GM18526 (cell line): ENCODE data around the gene MUC2.

Source experiments
- POLR2A ChIP-seq: IDR thresholded peaks from 3 replicates; pipeline ENCODE4 v1.6.1; 2011; ENCODE audit not compliant: insufficient read length; ENCODE audit errors: extremely low read depth

The MUC2 gene

GRCh38 chr11:1090600-1091331, 16.1 kb downstream of the MUC2 start:
- TF ChIP-seq POLR2A, result no peak

GRCh38 chr11:1091332-1092083, 16.8 kb downstream of the MUC2 start:
- TF ChIP-seq POLR2A, result no peak

- no peak for TF ChIP-seq POLR2A
Measured at GRCh38 chr11:1092145-1092670, 17.5 kb downstream of the MUC2 start.

- TF ChIP-seq POLR2A, result no peak
Measured at GRCh38 chr11:1092919-1093318, 18.2 kb downstream of the MUC2 start.

DNA sequence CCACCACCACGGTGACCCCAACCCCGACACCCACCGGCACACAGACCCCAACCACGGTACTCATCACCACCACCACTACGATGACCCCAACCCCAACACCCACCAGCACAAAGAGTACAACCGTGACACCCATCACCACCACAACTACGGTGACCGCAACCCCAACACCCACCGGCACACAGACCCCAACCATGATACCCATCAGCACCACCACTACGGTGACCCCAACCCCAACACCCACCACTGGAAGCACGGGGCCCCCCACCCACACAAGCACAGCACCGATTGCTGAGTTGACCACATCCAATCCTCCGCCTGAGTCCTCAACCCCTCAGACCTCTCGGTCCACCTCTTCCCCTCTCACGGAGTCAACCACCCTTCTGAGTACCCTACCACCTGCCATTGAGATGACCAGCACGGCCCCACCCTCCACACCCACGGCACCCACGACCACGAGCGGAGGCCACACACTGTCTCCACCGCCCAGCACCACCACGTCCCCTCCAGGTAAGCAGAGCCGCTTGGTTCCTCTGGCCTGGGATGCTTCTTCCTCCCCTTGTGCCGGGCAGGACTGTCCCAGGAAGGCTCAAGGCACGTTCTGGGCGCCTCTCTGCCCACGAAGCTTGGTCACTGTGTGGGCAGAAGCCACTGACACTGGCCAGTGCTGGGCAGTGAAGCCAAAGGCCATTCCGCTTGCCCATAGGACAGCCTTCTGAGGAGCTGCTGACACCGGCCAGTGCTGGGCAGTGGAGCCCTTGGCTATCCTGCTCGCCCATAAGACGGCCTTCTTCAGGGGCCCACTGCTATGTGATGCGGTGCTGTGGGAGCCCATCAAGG, 25.1 kb downstream of the MUC2 start:
- no peak for TF ChIP-seq POLR2A

DNA sequence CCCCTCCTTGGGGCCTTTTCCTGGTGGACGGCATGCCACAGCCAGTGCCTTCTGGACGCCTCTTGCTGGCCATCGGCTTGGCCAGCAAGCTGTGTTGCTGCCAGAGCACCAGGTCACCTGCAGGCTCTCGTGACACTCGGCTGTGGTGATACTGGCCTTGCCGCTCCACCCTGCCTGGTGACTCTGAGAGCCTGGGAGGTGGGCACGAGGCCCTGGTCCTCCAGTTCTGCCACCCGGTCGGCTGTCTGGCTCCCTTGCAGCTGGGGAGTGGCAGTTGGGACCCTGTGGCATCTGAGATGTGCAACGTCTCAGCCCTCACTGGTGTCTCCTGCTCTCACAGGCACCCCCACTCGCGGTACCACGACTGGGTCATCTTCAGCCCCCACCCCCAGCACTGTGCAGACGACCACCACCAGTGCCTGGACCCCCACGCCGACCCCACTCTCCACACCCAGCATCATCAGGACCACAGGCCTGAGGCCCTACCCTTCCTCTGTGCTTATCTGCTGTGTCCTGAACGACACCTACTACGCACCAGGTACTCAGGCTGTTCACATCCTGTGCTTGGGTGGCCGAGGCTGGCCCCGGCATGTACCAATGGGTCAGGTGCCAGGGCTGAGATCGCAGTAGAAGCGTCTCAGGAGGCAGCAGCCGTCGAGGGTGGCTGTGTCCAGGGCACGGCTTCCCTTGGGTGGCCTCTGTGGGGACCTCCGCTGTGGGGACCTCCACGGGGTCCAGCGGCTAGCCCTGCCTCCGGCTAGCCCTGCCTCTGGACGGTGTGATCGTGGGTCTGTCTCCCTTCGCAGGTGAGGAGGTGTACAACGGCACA, 26.0 kb downstream of the MUC2 start:
- TF ChIP-seq POLR2A, result no peak

DNA sequence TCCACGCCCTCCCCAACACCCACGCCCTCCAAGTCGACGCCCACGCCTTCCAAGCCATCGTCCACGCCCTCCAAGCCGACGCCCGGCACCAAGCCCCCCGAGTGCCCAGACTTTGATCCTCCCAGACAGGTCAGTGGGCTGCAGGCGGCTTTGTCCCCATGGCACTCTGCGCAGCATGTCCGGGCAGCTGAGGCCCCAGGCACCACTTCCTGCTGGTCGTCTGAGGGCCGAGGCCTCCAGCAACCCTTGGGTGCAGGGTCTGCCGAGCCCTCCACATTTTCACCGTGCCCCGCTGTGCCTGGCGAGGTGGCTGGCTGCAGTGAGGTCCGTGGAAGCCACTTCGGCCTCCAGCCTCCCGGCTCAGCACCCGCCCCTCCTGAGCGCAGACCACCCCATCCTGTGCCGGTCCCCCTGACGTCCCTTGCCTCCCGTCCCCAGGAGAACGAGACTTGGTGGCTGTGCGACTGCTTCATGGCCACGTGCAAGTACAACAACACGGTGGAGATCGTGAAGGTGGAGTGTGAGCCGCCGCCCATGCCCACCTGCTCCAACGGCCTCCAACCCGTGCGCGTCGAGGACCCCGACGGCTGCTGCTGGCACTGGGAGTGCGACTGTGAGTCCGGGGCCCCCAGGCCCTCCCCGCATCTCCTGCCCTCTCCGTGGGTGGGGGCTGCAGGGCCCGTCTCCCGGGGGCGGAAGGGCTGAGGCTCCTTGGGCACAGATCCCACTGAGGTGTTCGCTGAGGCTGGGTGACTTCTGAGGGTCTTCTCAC, 26.8 kb downstream of the MUC2 start:
- TF ChIP-seq POLR2A, result no peak

- no peak for TF ChIP-seq POLR2A
Measured at GRCh38 chr11:1102221-1102971, 27.7 kb downstream of the MUC2 start.

DNA sequence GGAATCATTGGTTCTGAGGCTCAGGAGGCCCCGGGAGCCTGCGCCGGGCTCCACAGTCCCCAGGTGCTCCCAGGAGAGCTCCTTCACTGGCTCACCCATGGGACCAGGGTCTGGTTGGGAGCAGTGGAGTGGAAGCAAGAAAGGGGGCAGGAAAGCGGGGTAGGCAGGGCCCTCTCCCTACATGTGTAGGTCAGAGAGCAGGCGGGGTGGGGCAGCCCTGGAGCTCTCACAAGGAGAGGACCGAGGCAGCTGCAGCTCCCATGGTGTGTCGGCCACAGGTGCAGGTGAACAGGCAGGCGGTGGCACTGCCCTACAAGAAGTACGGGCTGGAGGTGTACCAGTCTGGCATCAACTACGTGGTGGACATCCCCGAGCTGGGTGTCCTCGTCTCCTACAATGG, 28.3 kb downstream of the MUC2 start:
- no peak for TF ChIP-seq POLR2A

- TF ChIP-seq POLR2A, result no peak
Measured at GRCh38 chr11:1103401-1104360, 29.0 kb downstream of the MUC2 start.

DNA sequence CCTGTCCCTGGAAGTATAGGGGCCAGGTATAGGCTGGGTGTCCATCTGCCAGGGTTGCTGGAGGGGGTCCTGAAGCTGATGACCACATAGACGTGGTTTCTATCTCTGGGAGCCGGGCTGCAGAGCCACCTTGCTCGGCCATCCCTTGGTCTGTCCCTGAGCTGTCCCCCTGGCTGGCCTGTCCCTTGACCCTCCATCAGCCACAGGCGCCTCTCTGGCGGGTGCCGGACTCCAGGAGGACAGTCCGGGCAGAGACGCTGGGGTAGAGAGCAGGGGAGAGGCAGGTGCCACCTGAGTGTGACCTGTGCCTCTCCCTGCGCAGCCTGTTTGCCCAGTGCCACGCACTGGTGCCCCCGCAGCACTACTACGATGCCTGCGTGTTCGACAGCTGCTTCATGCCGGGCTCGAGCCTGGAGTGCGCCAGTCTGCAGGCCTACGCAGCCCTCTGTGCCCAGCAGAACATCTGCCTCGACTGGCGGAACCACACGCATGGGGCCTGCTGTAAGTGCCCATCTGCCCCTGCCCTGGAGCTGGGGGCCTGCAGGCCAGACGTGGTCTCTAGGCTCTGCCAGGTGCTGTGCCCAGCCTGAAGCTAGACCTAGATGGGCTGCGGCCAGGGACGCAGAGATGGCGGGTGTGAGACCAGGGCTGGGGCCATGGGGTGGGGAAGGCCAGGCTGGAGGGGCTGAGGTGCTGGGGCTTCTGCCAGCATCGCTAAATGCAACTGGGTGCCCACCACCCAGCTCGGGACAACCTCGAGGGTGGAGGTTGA, 29.9 kb downstream of the MUC2 start:
- TF ChIP-seq POLR2A, result no peak
